T-helper 9 cell (primary cell): ENCODE results near the gene LMO1.
A peak's percentile ranks its signal among the peaks of the same experiment; 100 is the strongest.

Experiments
- DNase-seq: peaks from one replicate; pipeline ENCODE4 v3.0.0-alpha.2; 2020

Gene LMO1

GRCh38 chr11:8225589-8226036, 38.1 kb downstream of the LMO1 start:
- peak; percentile 65 for DNase-seq

- no peak for DNase-seq
Observed at GRCh38 chr11:8224711-8225110, 39.0 kb downstream of the LMO1 start.

DNA sequence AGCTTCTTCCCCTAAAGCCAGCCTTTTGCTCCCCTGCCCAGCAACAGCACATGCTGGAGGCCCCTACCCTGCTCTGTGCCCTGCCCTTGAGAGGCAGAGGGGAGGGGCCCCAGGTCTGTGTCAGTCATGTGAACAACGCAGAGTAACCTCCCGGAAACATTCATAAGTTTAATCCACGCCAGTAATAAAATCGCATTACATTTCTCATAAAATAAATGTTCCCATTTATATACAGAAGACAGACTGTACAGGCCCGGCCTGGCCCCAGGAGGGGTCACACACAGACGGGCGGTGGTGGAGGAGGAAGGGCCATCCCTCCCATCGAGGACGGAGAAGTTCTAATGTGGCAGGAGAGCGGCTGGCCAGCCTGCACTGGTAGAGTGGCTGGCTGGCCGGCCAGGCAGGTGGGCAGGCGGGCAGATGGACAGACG, 39.5 kb downstream of the LMO1 start:
- DNase-seq: no peak

GRCh38 chr11:8223513-8223900, 40.2 kb downstream of the LMO1 start:
- DNase-seq: no peak

DNA sequence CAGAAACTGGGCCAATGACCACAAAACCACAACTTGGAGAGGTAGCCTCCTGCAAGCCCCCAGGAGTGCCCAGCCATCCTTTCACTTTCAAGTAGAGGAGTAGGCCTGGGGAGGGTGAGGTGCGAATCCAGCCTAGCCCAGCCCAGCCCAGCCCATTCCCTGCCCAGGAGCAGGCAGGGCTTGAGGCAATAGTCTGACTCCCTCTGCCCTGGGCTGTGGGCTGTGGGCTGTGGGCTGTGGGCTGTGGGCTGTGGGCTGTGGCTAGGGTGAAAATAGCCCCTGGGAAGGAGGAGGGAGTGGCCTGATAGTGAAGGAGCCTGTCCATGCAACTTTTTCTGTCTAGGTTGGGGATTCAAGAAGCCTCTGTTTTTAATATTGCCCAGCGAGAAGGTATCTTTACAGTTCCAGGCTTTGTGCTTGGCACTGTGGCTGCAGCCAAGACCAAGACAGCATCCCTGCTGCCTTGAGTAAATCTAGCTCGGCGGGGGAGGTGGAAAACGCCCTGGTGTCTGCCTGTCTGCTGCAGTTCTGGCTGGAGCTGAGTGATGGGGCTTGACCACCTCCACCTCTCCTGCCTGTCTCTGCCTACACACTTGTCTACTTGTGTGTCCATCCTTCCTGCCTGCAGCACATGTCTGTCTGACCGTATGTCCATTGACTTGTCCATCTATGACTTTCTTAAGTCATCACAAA, 40.7 kb downstream of the LMO1 start:
- no peak for DNase-seq

DNA sequence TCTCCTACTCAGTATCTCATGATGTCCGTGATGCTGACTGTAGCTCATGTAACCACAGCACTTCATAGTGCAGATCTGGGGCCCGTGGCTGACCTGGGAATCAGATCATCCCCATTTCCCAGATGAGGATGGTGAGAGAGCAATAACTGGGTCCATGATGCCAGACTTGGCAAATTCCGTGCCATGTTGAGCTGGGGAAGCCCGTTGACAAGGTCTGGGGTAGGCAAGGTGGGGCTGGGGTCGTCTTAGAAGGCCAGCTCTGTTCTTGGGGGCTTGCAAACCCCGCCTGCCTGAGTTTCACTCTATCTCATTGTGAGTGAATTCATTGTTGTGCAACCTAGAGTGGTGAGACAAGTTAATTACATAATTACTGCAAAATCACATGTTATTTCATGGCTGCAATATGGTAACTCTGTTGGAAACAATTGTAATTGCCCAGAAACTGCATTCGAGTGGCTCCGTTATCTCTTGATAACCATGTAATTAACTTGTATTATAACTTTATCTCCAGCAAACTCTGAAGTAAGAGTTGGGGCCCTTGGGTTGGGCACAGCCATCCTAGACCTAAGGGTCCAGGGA, 41.7 kb downstream of the LMO1 start:
- no peak for DNase-seq

DNA sequence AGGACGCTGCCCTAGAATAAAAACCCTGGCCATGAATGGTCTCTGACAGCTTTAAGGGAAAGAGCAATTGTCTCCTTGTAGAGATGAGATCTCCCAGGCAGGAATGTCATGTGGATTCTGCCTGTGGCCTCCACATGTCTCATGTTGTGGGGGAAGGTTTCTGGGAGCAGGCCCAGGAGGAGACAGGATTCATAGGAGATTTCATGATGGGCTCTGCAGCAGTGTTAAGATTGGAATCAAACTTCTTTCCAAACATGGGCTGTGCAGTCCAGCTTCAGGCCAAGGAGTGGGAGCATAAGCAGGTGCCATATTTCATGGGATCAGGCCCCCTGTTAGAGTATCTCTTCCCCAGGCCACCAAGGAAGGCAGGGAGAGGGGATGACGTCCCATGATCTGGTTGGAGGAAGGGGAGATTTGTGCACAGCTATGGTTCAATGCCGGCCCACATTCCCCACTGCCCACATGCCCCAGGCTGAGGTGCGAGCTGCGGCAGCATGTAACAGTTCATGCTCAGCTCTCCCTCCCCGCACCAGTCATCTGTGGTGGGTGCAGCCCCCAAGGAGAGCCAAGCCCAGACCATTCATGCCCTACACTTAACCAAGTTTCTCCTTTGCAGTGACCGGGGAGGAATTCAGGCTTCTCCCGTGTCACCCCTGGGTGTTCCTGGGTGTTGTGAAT, 42.5 kb downstream of the LMO1 start:
- DNase-seq: no peak

GRCh38 chr11:8220261-8221045, 43.2 kb downstream of the LMO1 start:
- DNase-seq: no peak

- DNase-seq: no peak
Observed at GRCh38 chr11:8219257-8220021, 44.2 kb downstream of the LMO1 start.

GRCh38 chr11:8218840-8219239, 44.8 kb downstream of the LMO1 start:
- DNase-seq: no peak

DNA sequence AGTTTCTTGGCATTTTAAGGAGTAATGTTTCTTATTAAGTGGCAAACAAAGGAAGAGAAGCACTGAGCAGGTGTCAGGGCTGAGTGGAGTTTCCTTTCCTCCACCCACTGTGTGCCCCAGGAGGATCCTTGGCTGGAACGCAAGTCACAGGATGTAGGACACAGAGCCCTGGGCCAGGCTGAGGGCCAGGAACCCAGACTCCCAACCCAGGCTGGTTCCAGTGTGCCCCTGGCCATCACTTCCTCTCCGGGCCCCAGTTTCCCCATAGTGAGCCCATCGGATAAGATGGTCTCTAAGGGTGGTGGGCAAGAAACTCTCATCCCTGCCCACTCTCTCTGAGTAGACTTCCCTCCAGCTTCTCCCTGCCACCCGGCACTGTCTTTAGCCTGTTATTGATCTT, 45.3 kb downstream of the LMO1 start:
- no peak for DNase-seq

DNA sequence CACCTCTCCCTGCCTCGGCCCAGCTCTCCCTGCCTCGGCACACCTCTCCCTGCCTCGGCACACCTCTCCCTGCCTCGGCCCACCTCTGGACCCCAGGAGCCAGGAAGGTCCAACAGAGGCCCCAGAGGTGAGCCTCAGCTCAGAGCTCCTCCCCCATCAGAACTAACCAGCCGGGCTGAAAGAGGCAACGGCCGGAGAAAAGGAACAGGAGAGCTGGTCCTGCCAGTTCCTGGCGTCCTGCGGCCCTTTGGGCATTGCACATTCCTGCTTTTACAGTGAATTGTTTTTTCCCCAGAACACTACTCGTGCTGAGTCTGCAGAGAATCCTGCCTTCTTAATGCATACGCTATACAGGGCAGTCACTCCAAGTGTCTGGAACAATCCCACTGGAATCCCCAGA, 45.8 kb downstream of the LMO1 start:
- DNase-seq: no peak

DNA sequence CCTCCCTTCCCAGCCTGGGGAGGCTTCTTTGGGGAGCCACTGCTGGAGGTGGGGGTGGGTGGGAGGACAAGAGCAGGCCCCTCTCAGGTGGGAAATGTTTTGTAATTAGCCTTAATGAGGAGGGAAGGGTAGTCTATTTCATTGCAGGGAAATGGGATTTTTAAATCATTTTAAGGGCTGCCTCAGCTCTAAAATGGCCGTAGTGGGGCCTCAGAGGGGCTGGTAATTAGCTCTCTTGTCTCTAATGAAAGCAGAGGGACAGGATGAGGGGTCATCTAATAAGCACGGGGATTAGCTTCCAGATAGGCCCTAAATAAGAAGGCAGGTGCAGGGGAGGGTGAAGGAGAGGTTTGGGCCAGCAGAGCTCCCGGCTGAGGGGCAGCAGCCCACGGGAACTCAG, 46.5 kb downstream of the LMO1 start:
- no peak for DNase-seq

DNA sequence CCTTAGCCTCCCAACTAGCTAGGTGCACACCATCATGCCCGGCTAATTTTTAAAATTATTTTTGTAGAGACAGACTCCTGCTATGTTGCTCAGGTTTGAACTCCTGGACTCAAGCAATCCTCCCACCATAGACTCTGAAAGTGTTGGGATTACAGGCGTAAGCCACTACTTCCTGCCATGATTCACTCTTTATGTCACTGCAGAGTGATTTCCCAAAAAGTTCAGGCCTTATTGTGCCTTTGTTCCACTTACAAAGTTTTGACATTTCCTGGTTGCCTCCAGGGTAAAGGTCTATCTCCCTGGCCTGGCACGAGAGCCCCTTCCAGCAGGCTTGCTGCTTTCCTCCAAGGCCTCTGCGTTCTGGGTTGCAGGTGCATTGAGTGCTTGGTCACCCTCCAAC, 50.3 kb downstream of the LMO1 start:
- no peak for DNase-seq

- DNase-seq: no peak
Observed at GRCh38 chr11:8209208-8209807, 54.4 kb downstream of the LMO1 start.

DNA sequence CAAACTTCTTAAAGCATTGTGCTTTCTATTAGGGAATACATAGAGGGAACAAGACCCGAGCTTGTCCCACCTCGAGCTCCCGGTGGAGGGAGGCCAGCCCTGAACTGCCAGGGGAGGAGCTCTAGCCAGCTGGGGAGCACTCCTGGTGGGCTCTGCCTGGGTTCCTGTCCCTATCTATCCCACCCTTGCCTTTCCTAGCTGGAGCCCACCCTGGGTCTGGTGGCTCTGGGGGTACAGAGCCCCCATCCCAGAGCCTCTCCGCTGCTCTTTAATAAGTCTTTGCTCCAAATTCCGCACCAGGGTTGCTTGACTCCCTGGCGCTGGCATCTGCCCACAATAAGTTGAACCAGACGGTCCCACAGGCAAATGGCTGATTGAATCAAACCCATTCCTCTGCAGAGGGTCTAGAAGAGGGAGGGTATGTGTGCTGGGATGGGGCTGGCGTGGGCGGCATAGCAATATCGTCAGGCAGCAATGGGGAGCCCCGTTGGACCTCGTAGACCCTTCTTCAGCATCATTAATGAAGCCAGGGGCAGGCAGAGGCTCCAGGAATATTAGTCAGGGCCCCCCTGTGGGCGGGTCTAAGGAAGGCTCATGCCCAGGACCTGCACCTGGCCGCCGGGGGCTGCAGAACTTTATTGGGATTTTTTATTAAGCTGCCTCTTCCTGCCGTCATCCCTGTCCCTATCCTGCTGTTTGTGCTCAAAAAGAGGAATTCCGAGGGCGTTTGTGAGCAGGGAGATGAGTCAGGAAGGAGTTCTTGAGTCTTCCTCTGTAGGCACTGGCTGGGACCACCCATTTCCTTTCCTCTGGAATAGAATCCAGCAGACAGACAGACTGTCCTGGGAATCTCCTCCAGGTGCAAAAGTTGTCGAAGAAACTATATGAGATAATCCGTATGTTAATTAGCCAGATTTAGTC, 56.3 kb downstream of the LMO1 start:
- no peak for DNase-seq

DNA sequence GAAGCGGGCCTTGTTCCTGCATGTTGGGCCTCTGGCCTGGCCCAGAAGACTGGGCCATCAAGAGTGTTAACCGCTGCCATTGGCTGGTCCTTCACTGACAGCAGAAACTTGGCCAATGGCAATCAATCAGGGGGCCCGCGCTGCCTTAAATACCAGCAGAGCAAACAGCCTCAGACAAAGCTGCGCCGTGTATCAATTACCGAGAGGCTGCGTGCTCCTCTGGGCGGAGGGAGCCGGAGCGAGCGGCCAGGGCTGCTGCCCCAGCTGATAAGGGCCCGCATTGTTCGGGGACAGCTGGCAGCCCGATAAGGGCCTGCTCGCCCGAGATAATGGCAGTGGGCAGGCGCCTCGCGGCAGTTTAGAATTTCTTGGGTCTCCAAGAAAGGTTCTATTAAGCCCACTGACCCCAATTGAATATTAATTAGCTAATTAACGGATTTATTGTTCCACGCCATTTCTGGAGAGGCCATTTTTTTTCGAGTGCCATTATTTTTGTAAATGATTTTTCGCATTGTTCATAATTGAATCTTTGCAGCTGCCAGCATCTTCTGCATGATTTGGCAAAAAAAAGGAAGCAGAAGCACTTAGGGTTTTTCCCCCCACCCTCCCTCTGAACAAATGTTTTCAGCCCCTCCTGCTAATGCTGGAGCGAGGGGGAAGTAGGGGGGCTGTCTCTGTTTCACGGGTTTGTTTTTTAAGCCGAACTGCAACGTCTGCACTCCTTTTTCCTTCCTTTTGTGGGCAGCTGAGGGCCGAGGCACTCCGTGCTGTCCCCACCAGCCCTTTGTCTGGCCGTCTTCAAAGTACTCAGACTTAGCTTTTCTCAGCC, 57.2 kb downstream of the LMO1 start:
- DNase-seq: no peak

GRCh38 chr11:8205566-8205965, 58.1 kb downstream of the LMO1 start:
- DNase-seq: no peak

- DNase-seq: no peak
Observed at GRCh38 chr11:8204596-8204995, 59.1 kb downstream of the LMO1 start.

DNA sequence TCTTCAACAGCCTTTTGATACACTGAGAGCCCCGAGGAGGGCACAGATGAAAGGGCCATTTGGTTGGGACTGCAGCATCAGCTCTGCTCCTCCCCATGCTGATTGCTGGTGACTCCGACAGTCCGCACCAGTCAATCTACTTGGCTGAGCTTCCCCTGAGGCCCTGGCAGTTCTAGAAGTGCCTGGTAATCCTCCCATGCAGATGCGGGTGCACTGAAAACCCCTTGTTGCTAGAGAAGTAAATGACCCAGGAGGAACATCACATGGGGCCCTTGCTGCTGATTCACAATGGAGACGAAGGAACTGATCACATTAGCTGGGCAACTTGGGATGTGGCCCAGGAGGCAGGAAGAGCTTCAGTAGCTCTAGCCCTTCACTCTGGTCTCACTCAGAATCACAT, 59.7 kb downstream of the LMO1 start:
- no peak for DNase-seq
